Measurements from ENCODE around the gene PREX1.

PREX1 gene

DNA sequence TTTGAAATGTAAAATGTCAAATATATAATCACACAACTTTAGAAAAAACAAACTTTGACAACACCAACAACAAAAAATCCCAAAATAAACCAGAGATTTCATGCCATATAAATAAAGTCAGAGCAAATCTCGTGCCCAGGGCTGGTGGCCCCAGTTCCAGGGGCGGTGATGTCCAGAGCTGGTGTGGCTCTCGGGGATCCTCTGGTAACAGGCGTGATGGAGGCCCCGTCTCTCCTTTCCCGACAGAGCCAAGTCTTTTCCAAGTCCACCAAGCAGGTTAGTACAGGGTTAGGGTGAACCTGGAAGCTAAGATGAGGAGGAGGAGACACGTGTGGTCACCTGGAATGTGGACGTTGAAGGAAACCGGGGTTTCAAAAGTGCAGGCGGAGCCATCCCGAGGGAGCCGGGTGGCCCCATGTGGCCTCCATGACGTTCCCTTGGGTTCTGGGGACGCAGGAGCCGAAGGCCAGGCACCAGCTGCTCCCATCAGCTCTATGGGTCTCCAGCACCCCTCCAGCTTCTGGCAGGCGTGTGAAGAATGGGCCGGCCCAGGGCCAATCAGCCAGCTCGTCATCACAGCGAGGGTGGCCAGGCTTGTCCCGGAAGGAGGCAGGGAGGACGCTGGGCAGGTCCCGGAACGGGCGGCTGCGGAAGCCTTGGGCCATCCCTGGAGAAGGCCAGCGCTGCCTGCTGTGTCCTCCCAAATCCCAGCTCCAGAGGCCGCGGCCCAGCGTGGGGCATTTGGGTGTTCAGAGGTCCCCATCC is 202.5 kb downstream of the PREX1 start:
- DNase-seq = no peak
- TF ChIP-seq, protein P1, sequence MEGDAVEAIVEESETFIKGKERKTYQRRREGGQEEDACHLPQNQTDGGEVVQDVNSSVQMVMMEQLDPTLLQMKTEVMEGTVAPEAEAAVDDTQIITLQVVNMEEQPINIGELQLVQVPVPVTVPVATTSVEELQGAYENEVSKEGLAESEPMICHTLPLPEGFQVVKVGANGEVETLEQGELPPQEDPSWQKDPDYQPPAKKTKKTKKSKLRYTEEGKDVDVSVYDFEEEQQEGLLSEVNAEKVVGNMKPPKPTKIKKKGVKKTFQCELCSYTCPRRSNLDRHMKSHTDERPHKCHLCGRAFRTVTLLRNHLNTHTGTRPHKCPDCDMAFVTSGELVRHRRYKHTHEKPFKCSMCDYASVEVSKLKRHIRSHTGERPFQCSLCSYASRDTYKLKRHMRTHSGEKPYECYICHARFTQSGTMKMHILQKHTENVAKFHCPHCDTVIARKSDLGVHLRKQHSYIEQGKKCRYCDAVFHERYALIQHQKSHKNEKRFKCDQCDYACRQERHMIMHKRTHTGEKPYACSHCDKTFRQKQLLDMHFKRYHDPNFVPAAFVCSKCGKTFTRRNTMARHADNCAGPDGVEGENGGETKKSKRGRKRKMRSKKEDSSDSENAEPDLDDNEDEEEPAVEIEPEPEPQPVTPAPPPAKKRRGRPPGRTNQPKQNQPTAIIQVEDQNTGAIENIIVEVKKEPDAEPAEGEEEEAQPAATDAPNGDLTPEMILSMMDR (IDR thresholded peaks at IDR 0.05; ENCODE audit: low read depth, low read length, missing control alignments) = no peak
- Histone ChIP-seq H3K4me3 (ENCODE audit: low read depth, low read length) (no peak overlapping the region), H3K27me3 (replicated peaks) (no peaks in the 10 kb centered on the region), H3K36me3 (replicated peaks) (peaks cover 9% of the 10 kb centered on the region), H3K27ac (no peak overlapping the region)
- in situ Hi-C loops (cut with HindIII; ENCODE audit: low pct_ligation_motif_present, low sequenced_read_pairs) = no loop called here

DNA sequence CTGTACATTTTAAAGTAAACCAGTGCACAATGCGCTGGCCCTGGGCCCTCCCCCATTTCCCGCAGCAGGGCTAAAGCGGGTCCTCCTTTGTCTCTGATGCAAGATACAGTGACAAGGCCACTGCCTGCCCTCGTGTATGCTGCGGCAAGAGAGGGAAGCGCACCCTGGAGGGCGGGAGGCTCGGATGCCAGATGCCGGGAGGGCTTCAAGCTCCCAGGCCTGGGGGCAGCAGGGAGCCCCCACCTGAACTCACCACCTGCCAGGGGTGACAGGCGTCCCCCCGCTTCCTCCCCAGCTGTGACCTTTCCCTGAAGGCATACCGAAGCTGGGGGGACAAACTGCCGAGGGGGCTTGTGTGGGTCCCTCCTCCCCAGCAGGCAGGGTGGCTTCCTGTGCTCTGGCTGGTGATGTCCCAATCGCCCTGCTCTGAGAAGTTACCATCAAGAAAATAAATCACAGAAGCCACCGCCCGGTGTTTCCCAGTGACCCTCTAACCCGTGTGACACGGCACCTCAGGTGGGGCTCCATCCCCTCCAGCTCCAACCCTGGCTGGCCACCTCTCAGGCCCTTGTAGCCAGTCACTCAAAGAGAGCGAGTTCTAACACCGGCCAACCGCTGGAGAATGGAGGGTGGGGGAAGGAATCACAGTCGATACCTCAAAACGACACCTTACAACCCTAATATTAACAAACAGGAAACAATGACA is 203.3 kb downstream of the PREX1 start:
- Histone ChIP-seq H3K27ac (no peak overlapping the region), H3K36me3 (replicated peaks) (peaks cover 9% of the 10 kb centered on the region), H3K27me3 (replicated peaks) (no peaks in the 10 kb centered on the region), H3K4me3 (ENCODE audit: low read depth, low read length) (no peak overlapping the region)
- in situ Hi-C loops (cut with HindIII; ENCODE audit: low pct_ligation_motif_present, low sequenced_read_pairs) = loop anchor here (25.0 kb wide), 1 partner anchor 937 kb away; no protein-coding TSS in a partner anchor
- TF ChIP-seq, protein P1 (IDR thresholded peaks at IDR 0.05; ENCODE audit: low read depth, low read length, missing control alignments) = no peak
- DNase-seq = no peak

DNA sequence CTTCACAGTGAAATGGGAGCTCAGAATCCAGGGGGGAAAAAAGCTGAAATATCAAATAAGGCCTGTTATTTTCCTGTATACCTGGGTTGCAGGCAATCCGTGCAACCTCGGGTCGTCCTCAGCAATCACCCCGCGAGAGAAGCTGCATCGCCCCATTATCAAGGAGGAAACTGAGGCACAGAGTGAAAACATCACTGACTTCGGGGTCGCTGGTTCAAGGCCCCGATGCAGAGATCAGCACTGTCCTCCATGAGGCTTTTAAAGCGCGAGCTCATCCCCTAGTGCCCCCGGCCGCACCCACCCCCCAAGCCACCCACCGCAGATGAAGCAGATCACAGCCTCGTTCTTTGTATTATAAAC is 203.9 kb downstream of the PREX1 start:
- in situ Hi-C loops (cut with HindIII; ENCODE audit: low pct_ligation_motif_present, low sequenced_read_pairs) = loop anchor here (25.0 kb wide), 1 partner anchor 937 kb away; no protein-coding TSS in a partner anchor
- H3K36me3 ChIP-seq (replicated peaks) = peaks cover 6% of the 10 kb centered on the region
- DNase-seq = no peak
- TF ChIP-seq, protein P1 (IDR thresholded peaks at IDR 0.05; ENCODE audit: low read depth, low read length, missing control alignments) = no peak
- no peak overlapping the region for H3K27ac ChIP-seq
- H3K4me3 ChIP-seq (ENCODE audit: low read depth, low read length) = no peak overlapping the region
- no peaks in the 10 kb centered on the region for H3K27me3 ChIP-seq (replicated peaks)

DNA sequence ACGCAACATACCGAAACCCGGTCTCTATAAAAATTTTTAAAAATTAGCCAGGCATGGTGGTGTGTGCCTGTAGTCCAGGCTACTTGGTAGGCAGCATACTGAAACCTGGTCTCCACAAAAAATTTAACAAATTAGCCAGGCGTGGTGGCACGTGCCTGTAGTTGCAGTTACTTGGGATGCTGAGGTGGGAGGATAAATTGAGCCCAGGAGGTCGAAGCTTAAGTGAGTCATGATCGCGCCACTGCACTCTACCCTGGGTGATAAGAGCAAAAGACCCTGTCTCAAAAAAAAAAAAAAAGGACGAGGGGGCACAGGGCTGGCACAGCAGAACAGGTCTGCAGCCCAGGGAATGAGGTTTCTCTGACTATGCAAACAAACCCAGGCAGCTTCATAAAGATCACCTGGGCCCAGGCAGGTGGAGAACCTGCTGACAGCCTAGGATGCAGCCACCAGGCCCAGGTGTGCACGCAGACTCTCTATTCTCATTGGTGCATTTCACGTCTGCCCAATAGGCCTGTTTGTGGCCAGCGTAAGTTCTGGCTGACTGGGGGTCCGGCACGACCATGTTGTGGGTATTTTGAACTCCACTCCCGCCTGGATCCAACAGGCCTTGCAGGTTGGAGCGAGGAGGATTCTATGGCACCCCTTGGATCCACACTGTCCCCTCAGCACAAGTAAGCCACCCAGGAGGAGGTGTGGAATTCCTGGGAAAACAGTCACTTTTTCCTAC is 204.5 kb downstream of the PREX1 start:
- Histone ChIP-seq H3K27ac (no peak overlapping the region), H3K27me3 (replicated peaks) (no peaks in the 10 kb centered on the region), H3K4me3 (ENCODE audit: low read depth, low read length) (no peak overlapping the region), H3K36me3 (replicated peaks) (peaks cover 5% of the 10 kb centered on the region)
- in situ Hi-C loops (cut with HindIII; ENCODE audit: low pct_ligation_motif_present, low sequenced_read_pairs) = loop anchor here (25.0 kb wide), 1 partner anchor 936 kb away; no protein-coding TSS in a partner anchor
- TF ChIP-seq, protein P1 (IDR thresholded peaks at IDR 0.05; ENCODE audit: low read depth, low read length, missing control alignments) = no peak
- DNase-seq = no peak

DNA sequence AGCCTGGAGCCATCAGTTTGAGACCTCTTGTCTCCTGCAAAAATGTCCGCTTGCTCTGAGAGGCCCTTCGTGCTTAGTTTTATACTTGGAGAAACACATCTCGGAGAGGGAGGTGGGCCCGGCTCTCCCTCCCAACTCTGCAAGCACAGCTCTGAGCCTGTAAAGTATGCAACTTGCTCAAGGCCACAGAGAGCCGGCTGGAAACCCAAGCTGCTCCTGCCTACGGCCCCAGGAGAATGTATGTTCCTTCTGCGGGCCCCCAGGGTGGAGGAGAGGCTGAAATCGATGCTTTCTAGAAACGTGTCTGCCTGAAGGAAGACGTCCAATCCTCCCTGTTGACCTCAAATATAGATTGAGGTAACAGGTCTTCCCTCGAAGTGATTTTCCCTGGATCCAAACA is 205.4 kb downstream of the PREX1 start:
- H3K4me3 ChIP-seq (ENCODE audit: low read depth, low read length) = no peak overlapping the region
- no peak for DNase-seq
- H3K27ac ChIP-seq = no peak overlapping the region
- H3K27me3 ChIP-seq (replicated peaks) = no peaks in the 10 kb centered on the region
- TF ChIP-seq, protein P1 (IDR thresholded peaks at IDR 0.05; ENCODE audit: low read depth, low read length, missing control alignments) = no peak
- in situ Hi-C loops (cut with HindIII; ENCODE audit: low pct_ligation_motif_present, low sequenced_read_pairs) = loop anchor here (25.0 kb wide), 1 partner anchor 935 kb away; no protein-coding TSS in a partner anchor
- peaks cover 5% of the 10 kb centered on the region for H3K36me3 ChIP-seq (replicated peaks)
